Tibial nerve (tissue), 4 donors: ENCODE measurements around the gene TMEM147. TPM values are rescaled to one million over a fixed set of nuclear protein-coding genes. Genes with fewer than 3 reads are reported as not detected.

Source experiments
- DNase-seq, 2 donors: peaks; one replicate each; pipeline ENCODE4 v3.0.0-alpha.2; 2019; ENCODE audit warnings: low spot score in 2 of 2
- H3K27ac ChIP-seq, 4 donors: fragments of 200-600 bp; sonication (generic) in 3 of 4; one replicate each; pipeline ENCODE4 v1.5.1; 2017 to 2019; ENCODE audit warnings: mild to moderate bottlenecking in 1 of 4
- H3K27me3 ChIP-seq, 2 donors: fragments of 200-600 bp; sonication (generic) in 1 of 2; one replicate each; pipeline versions ENCODE4 v1.5.1 to v1.6.0; 2017 to 2019
- H3K36me3 ChIP-seq, 3 donors: fragments of 200-600 bp; sonication (generic); one replicate each; pipeline ENCODE4 v1.5.1; 2018 to 2019
- H3K4me1 ChIP-seq, 4 donors: fragments of 200-600 bp; sonication (generic) in 3 of 4; one replicate each; pipeline ENCODE4 v1.5.1; 2017 to 2019
- H3K4me3 ChIP-seq, 4 donors: fragments of 200-600 bp; sonication (generic) in 3 of 4; one replicate each; pipeline ENCODE4 v1.5.1; 2017 to 2019; ENCODE audit warnings: mild to moderate bottlenecking in 1 of 4, moderate library complexity in 1 of 4
- H3K9me3 ChIP-seq, 4 donors: fragments of 200-600 bp; sonication (generic) in 3 of 4; one replicate each; pipeline ENCODE4 v1.5.1; 2017 to 2019
- EP300 ChIP-seq, 2 donors: sonication (generic); formaldehyde crosslinking; IDR thresholded peaks; one replicate each; pipeline ENCODE4 v1.6.1; 2017; ENCODE audit warnings: antibody characterized with exemption in 2 of 2, mild to moderate bottlenecking in 1 of 2
- POLR2A ChIP-seq, 2 donors: fragments of 450-650 bp; IDR thresholded peaks; one replicate each; pipeline ENCODE4 v1.6.1; 2017; ENCODE audit warnings: antibody characterized with exemption in 2 of 2, mild to moderate bottlenecking in 2 of 2, moderate library complexity in 2 of 2
- WGBS, 2 donors: methylation state at CpG; one replicate each; pipeline ENCODE4 v1.1.5; 2018; 5-methylcytosine and 5-hydroxymethylcytosine counted together
- total RNA-seq, 4 donors: library from RNA; depleted of rRNA; stranded (reverse); fragments of >200 nt; gene quantifications; one replicate each; pipeline ENCODE4 v1.1.0, GENCODE V29; 2016
- TF ChIP-seq, protein P1 (sequence below), 5 experiments: fragments of 200-600 bp in 3 of 5; fragments of 450-650 bp in 2 of 5; sonication (generic) in 3 of 5; IDR thresholded peaks; one replicate each; pipeline ENCODE4 v1.5.1; 2016 to 2019; ENCODE audit warnings: antibody characterized with exemption in 5 of 5, mild to moderate bottlenecking in 3 of 5, moderate library complexity in 2 of 5

Gene TMEM147
- total RNA-seq, 4 donors from 2014 or later, result 63.8 to 103 (median 68.2) TPM

DNA sequence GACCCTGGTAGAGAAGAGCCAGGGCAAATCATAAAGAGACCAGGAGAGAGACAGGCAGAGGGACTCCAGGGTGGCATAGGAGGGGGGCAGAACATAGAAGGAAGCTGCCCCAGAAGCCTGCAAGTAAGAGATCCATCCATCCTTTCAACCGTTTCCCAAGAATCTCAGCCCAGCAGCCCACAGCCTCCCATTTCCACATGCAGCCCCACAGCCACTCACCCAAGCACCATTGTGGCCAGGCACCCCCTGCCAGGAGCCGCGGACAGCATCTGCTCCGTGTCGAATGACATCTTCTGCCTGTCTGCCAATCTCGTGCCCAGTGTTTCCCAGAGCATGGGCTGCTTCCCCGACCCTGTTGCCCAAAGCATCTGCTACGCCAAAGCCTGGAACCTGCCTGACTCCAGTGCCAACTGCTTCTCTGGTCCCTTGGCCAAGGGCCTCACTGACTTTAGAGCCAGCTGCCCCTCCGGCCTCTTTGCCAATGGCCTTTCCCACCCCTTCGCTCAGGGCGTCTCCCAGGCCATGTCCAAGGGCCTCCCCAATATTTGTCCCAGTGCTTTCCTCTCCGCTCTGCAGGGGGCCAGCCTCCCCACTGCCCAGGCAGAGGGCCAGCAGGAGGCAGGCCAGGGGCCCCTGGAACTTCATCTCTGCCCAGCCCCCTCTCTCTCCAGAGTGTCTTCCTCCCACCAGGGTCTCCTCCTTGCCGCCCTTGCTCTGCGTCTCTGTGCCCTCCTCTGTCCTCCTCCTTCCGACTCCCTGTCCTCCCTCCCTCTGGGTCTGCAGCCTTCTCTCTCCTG is 32.4 kb upstream of the TMEM147 start:
- no peak overlapping the region for H3K27ac ChIP-seq
- no peaks in the 10 kb centered on the region for H3K9me3 ChIP-seq
- H3K36me3 ChIP-seq, result no peaks in the 10 kb centered on the region
- no peak for DNase-seq
- TF ChIP-seq POLR2A (IDR thresholded peaks at IDR 0.05), result no peak
- H3K4me1 ChIP-seq, result peaks cover 0 to 18% (median 2%) of the 10 kb centered on the region in 4 donors
- peaks cover 0 to 60% of the 10 kb centered on the region in 2 donors for H3K27me3 ChIP-seq
- 64 to 67% methylated on average over 15 of the region's 15 CpGs for WGBS, 2 donors
- no peak overlapping the region for H3K4me3 ChIP-seq

DNA sequence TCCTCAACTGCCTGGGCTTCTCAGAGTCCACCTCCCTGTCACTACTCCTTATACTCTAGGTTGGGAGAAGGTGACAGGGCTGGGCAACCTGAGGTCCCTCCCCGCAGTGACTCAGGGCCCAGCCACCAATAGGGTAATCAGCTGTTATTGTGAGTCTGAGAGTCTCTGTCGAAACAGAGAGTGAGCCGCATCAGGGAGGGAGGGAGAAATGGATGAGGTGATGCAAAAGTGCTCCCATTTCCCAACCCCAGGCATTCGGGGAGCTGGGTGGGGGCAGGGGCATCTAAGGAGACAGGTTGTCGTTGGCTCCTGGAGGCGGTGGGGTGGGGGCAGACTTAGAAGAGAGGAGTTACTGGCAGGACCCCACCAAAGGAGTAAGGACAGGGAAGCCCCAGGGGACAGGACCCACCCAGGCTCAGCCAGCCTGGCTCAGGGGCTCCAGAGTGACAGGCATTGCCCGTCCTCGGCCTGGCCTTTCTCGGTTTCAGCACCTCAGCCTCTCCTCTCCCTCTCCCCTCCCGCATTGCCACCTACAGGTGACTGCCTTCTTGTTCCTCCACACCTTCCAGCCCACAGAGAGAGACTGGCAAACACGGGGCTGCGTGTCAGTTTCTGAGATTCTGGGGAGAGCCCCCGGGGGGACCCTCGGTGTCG is 31.7 kb upstream of the TMEM147 start, which contains the start of gene DMKN:
Gene DMKN, minus strand, starts transcription at position 22 of the 654 bp plus-strand sequence. CDS start 174 bp downstream, outside the sequence.
- TF ChIP-seq, protein P1, sequence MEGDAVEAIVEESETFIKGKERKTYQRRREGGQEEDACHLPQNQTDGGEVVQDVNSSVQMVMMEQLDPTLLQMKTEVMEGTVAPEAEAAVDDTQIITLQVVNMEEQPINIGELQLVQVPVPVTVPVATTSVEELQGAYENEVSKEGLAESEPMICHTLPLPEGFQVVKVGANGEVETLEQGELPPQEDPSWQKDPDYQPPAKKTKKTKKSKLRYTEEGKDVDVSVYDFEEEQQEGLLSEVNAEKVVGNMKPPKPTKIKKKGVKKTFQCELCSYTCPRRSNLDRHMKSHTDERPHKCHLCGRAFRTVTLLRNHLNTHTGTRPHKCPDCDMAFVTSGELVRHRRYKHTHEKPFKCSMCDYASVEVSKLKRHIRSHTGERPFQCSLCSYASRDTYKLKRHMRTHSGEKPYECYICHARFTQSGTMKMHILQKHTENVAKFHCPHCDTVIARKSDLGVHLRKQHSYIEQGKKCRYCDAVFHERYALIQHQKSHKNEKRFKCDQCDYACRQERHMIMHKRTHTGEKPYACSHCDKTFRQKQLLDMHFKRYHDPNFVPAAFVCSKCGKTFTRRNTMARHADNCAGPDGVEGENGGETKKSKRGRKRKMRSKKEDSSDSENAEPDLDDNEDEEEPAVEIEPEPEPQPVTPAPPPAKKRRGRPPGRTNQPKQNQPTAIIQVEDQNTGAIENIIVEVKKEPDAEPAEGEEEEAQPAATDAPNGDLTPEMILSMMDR (IDR thresholded peaks at IDR 0.05), result no peak
- TF ChIP-seq EP300 (IDR thresholded peaks at IDR 0.05), result no peak
- TF ChIP-seq POLR2A (IDR thresholded peaks at IDR 0.05), result no peak
- whole genome bisulfite sequencing, 2 donors, result 10 to 22% methylated on average over 13 to 15 of the region's 15 CpGs
- H3K36me3 ChIP-seq, result no peaks in the 10 kb centered on the region
- no peak within 1 kb of the TSS for H3K27ac ChIP-seq
- peaks cover 0 to 53% of the 10 kb centered on the region in 2 donors for H3K27me3 ChIP-seq
- H3K4me1 ChIP-seq, result peaks cover 0 to 18% (median 2%) of the 10 kb centered on the region in 4 donors
- no peaks in the 10 kb centered on the region for H3K9me3 ChIP-seq
- no peak within 1 kb of the TSS for H3K4me3 ChIP-seq
- DNase-seq, result no peak

- WGBS, 2 donors, result 19 to 25% methylated on average over 7 to 16 of the region's 20 CpGs
- Histone ChIP-seq H3K4me3 (no peak overlapping the region), H3K36me3 (no peaks in the 10 kb centered on the region), H3K27me3 (peaks cover 0 to 47% of the 10 kb centered on the region in 2 donors), H3K9me3 (no peaks in the 10 kb centered on the region), H3K27ac (no peak overlapping the region), H3K4me1 (peaks cover 0 to 14% (median 2%) of the 10 kb centered on the region in 4 donors)
- DNase-seq, result no peak
- TF ChIP-seq EP300 (IDR thresholded peaks at IDR 0.05) (no peak), POLR2A (IDR thresholded peaks at IDR 0.05) (no peak)
- TF ChIP-seq, protein P1 (IDR thresholded peaks at IDR 0.05), result no peak
Measured at GRCh38 chr19:35514282-35514809, 31.1 kb upstream of the TMEM147 start.

DNA sequence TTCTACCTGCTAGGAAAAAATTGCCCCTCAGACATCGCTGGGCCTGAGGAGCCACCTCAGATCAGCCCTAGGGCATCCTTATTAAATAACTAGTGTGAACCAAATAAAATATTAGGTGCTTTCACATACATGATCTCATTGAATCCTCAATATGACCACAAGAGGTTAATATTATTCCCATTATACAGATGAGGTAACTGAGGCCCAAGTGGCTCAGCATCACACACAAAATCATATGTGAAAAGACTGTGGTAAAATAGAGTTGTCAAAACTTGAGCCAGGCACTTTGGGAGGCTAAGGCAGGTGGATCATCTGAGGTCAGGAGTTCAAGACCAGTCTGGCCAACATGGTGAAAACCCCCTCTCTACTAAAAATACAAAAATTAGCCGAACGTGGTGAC is 29.1 kb upstream of the TMEM147 start:
- H3K27me3 ChIP-seq, result peaks cover 0 to 29% of the 10 kb centered on the region in 2 donors
- no peaks in the 10 kb centered on the region for H3K4me1 ChIP-seq
- TF ChIP-seq, protein P1 (IDR thresholded peaks at IDR 0.05), result no peak
- TF ChIP-seq POLR2A (IDR thresholded peaks at IDR 0.05) (no peak), EP300 (IDR thresholded peaks at IDR 0.05) (no peak)
- H3K4me3 ChIP-seq, result no peak overlapping the region
- WGBS, 2 donors, result 86 to 90% methylated on average over 3 of the region's 3 CpGs
- no peak overlapping the region for H3K27ac ChIP-seq
- no peaks in the 10 kb centered on the region for H3K36me3 ChIP-seq
- no peaks in the 10 kb centered on the region for H3K9me3 ChIP-seq
- no peak for DNase-seq

DNA sequence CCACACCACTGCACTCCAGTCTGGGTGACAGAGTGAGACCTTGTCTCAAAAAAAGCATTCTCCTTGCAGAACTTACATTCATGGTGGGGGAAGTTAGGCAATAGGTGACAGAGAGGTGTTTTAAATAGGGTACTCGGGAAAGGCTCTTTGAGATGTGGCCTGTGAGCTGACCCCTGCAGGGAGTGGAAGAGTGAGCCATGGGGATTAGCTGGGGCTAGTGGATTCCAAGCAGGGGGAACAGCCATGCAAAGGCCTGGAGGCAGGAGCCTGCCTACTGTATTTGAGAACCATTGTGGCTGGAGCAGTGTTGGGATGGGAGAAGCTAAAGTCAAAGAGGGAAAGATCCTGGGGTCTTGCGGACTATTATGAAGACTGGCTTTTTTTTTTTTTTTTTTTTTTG is 28.1 kb upstream of the TMEM147 start:
- Histone ChIP-seq H3K27ac (no peak overlapping the region), H3K9me3 (no peaks in the 10 kb centered on the region), H3K36me3 (no peaks in the 10 kb centered on the region), H3K4me3 (no peak overlapping the region), H3K27me3 (peaks cover 0 to 18% of the 10 kb centered on the region in 2 donors), H3K4me1 (no peaks in the 10 kb centered on the region)
- DNase-seq, result no peak
- TF ChIP-seq, protein P1 (IDR thresholded peaks at IDR 0.05), result no peak
- TF ChIP-seq EP300 (IDR thresholded peaks at IDR 0.05) (no peak), POLR2A (IDR thresholded peaks at IDR 0.05) (no peak)
- 68 to 79% methylated on average over 2 of the region's 2 CpGs for WGBS, 2 donors
